Stomach (tissue), 4 donors: ENCODE data around the gene PIMREG.

ENCODE experiments used
- EP300 ChIP-seq: sonication (generic); formaldehyde crosslinking; IDR thresholded peaks from one replicate; pipeline ENCODE4 v1.6.1; 2017; ENCODE audit warnings: antibody characterized with exemption
- POLR2A ChIP-seq, 4 donors: fragments of 450-650 bp; IDR thresholded peaks; one replicate each; pipeline ENCODE4 v1.6.1; 2016; ENCODE audit warnings: antibody characterized with exemption in 4 of 4, control low read depth in 2 of 4, mild to moderate bottlenecking in 1 of 4, moderate library complexity in 1 of 4
- POLR2AphosphoS5 ChIP-seq, 3 donors: sonication (generic); formaldehyde crosslinking; IDR thresholded peaks; one replicate each; pipeline ENCODE4 v1.6.1; 2016; ENCODE audit warnings: antibody characterized with exemption in 3 of 3
- TF ChIP-seq, protein P1 (sequence below), 7 experiments: fragments of 450-650 bp in 4 of 7; fragments of 200-600 bp in 3 of 7; sonication (generic) in 3 of 7; IDR thresholded peaks; one replicate each; pipeline ENCODE4 v1.5.1; 2016 to 2019; ENCODE audit warnings: antibody characterized with exemption in 7 of 7, control low read depth in 2 of 7, mild to moderate bottlenecking in 1 of 7

GRCh38 chr17:6468051-6468790, 24.0 kb downstream of the PIMREG start:
- TF ChIP-seq, protein P1, sequence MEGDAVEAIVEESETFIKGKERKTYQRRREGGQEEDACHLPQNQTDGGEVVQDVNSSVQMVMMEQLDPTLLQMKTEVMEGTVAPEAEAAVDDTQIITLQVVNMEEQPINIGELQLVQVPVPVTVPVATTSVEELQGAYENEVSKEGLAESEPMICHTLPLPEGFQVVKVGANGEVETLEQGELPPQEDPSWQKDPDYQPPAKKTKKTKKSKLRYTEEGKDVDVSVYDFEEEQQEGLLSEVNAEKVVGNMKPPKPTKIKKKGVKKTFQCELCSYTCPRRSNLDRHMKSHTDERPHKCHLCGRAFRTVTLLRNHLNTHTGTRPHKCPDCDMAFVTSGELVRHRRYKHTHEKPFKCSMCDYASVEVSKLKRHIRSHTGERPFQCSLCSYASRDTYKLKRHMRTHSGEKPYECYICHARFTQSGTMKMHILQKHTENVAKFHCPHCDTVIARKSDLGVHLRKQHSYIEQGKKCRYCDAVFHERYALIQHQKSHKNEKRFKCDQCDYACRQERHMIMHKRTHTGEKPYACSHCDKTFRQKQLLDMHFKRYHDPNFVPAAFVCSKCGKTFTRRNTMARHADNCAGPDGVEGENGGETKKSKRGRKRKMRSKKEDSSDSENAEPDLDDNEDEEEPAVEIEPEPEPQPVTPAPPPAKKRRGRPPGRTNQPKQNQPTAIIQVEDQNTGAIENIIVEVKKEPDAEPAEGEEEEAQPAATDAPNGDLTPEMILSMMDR (IDR thresholded peaks at IDR 0.05): no peak
- TF ChIP-seq POLR2A (IDR thresholded peaks at IDR 0.05) (no peak), EP300 (no peak), POLR2AphosphoS5 (IDR thresholded peaks at IDR 0.05) (no peak)
